GM23338 (cell line): ENCODE data around the gene DDX24. TPM values are rescaled to one million over a fixed set of nuclear protein-coding genes. Genes with fewer than 3 reads are reported as not detected.

Source experiments
- ATAC-seq: fragments of 200-7000 bp; cut with Tn5 transposase; 3 replicates; pipeline ENCODE4 v1.9.1; 2020
- DNase-seq: peaks from one replicate; pipeline ENCODE4 v3.0.0-alpha.2; 2015; ENCODE audit warnings: low spot score
- H2AFZ ChIP-seq: fragments of 200-600 bp; sonication (generic); 2 replicates; pipeline ENCODE4 v1.8.0; 2016; ENCODE audit warnings: antibody characterized with exemption, mild to moderate bottlenecking, moderate library complexity
- H3F3A ChIP-seq: fragments of 200-600 bp; sonication (generic); replicated peaks from 2 replicates; pipeline ENCODE4 v1.8.0; 2017; ENCODE audit warnings: antibody characterized with exemption, mixed run types, low read depth
- H3K27ac ChIP-seq: fragments of 200-600 bp; sonication (generic); 2 replicates; pipeline ENCODE4 v1.6.1; 2016; ENCODE audit warnings: low read depth
- H3K27me3 ChIP-seq: fragments of 200-600 bp; sonication (generic); 2 replicates; pipeline ENCODE4 v1.8.0; 2016; ENCODE audit warnings: mild to moderate bottlenecking, mixed run types, moderate library complexity; ENCODE audit not compliant: insufficient read depth
- H3K36me3 ChIP-seq: fragments of 200-600 bp; sonication (generic); 2 replicates; pipeline ENCODE4 v1.8.0; 2016; ENCODE audit warnings: mild to moderate bottlenecking; ENCODE audit not compliant: insufficient read depth
- H3K4me1 ChIP-seq: fragments of 200-600 bp; sonication (generic); 2 replicates; pipeline ENCODE4 v1.8.0; 2016; ENCODE audit warnings: mild to moderate bottlenecking, moderate library complexity; ENCODE audit not compliant: insufficient read depth
- H3K4me2 ChIP-seq: fragments of 200-600 bp; sonication (generic); 2 replicates; pipeline ENCODE4 v1.7.1; 2017; ENCODE audit warnings: mixed run types
- H3K4me3 ChIP-seq: fragments of 200-600 bp; sonication (generic); 2 replicates; pipeline ENCODE4 v1.6.1; 2016; ENCODE audit warnings: mixed run types
- H3K79me2 ChIP-seq: fragments of 200-600 bp; sonication (generic); replicated peaks from 2 replicates; pipeline ENCODE4 v1.8.0; 2017; ENCODE audit warnings: mild to moderate bottlenecking; ENCODE audit not compliant: insufficient read depth
- H3K9me2 ChIP-seq: fragments of 200-600 bp; sonication (generic); 2 replicates; pipeline ENCODE4 v1.8.0; 2017; ENCODE audit not compliant: insufficient read depth
- H4K20me1 ChIP-seq: fragments of 200-600 bp; sonication (generic); replicated peaks from 2 replicates; pipeline ENCODE4 v1.8.0; 2017; ENCODE audit warnings: mild to moderate bottlenecking; ENCODE audit not compliant: insufficient read depth
- H3K27ac Mint-ChIP-seq: 2 replicates; pipeline ENCODE4 v1.8.0; 2020; ENCODE audit warnings: inconsistent platforms, mild to moderate bottlenecking, moderate library complexity, mixed read lengths
- H3K27me3 Mint-ChIP-seq: 3 replicates; pipeline ENCODE4 v1.8.0; 2022; ENCODE audit warnings: low read depth, mild to moderate bottlenecking, moderate library complexity, mixed read lengths, inconsistent platforms; ENCODE audit not compliant: insufficient read depth, poor library complexity
- H3K36me3 Mint-ChIP-seq: 3 replicates; pipeline ENCODE4 v1.8.0; 2021; ENCODE audit warnings: low read depth, mild to moderate bottlenecking, inconsistent platforms, moderate library complexity, mixed read lengths
- H3K4me1 Mint-ChIP-seq: 3 replicates; pipeline ENCODE4 v1.8.0; 2020; ENCODE audit warnings: mild to moderate bottlenecking, inconsistent platforms, mixed read lengths
- H3K4me3 Mint-ChIP-seq: 3 replicates; pipeline ENCODE4 v1.8.0; 2021; ENCODE audit warnings: moderate library complexity, mild to moderate bottlenecking, inconsistent platforms, mixed read lengths
- H3K9me3 Mint-ChIP-seq: 3 replicates; pipeline ENCODE4 v1.8.0; 2020; ENCODE audit warnings: moderate library complexity, mild to moderate bottlenecking, inconsistent platforms, mixed read lengths
- CREB1 ChIP-seq: fragments of 250-450 bp; sonication (Bioruptor Pico); IDR thresholded peaks from 2 replicates; pipeline ENCODE4 v1.5.0; 2020; ENCODE audit warnings: low read depth, mild to moderate bottlenecking, moderate library complexity
- CTCF ChIP-seq, 2 experiments: fragments of 200-600 bp in 1 of 2; sonication (generic) in 1 of 2; conservative IDR thresholded peaks; 2 replicates each; pipeline versions ENCODE4 v1.5.1 to v1.6.1; 2016 to 2017; ENCODE audit warnings: antibody characterized with exemption in 2 of 2, low read depth in 2 of 2, mild to moderate bottlenecking in 2 of 2, moderate library complexity in 1 of 2
- ETS1 ChIP-seq: IDR thresholded peaks from 2 replicates; pipeline ENCODE4 v1.6.1; 2016; ENCODE audit warnings: antibody characterized with exemption
- EZH2 ChIP-seq: fragments of 200-600 bp; sonication (generic); IDR thresholded peaks from one replicate; pipeline ENCODE4 v1.8.0; 2017; ENCODE audit warnings: antibody characterized with exemption, mild to moderate bottlenecking, low read depth; ENCODE audit not compliant: unreplicated experiment
- EZH2phosphoT487 ChIP-seq: fragments of 200-600 bp; sonication (generic); IDR thresholded peaks from one replicate; pipeline ENCODE4 v1.8.1; 2018; ENCODE audit warnings: antibody characterized with exemption; ENCODE audit not compliant: unreplicated experiment
- JUNB ChIP-seq: IDR thresholded peaks from one replicate; pipeline ENCODE4 v1.6.1; 2016; ENCODE audit warnings: antibody characterized with exemption; ENCODE audit not compliant: unreplicated experiment
- NANOG ChIP-seq: IDR thresholded peaks from 2 replicates; pipeline ENCODE4 v1.6.1; 2016; ENCODE audit warnings: antibody characterized with exemption, borderline replicate concordance
- POLR2AphosphoS5 ChIP-seq: IDR thresholded peaks from 2 replicates; pipeline ENCODE4 v1.6.1; 2016; ENCODE audit warnings: antibody characterized with exemption, low read depth
- REST ChIP-seq: IDR thresholded peaks from one replicate; pipeline ENCODE4 v1.6.1; 2018; ENCODE audit warnings: antibody characterized with exemption; ENCODE audit not compliant: unreplicated experiment
- STAT1 ChIP-seq: IDR thresholded peaks from one replicate; pipeline ENCODE4 v1.6.1; 2016; ENCODE audit warnings: antibody characterized with exemption; ENCODE audit not compliant: unreplicated experiment
- ZNF114 ChIP-seq: fragments of 250-450 bp; sonication (Bioruptor Pico); IDR thresholded peaks from 2 replicates; pipeline ENCODE4 v1.5.0; 2020; ENCODE audit warnings: mild to moderate bottlenecking, moderate library complexity
- ZNF331 ChIP-seq: fragments of 250-450 bp; sonication (Bioruptor Pico); IDR thresholded peaks from 2 replicates; pipeline ENCODE4 v1.5.0; 2020; ENCODE audit warnings: low read depth, mild to moderate bottlenecking, moderate library complexity
- ZNF462 ChIP-seq: fragments of 250-450 bp; sonication (Bioruptor Pico); IDR thresholded peaks from 2 replicates; pipeline ENCODE4 v1.5.0; 2020; ENCODE audit warnings: mild to moderate bottlenecking, moderate library complexity
- polyA plus RNA-seq: library from polyadenylated mRNA; unstranded; fragments of >200 nt; fragmentation: Nextera tagmentation; extraction: Ambion mirVana; gene quantifications from 2 replicates; pipeline ENCODE4 v1.2.1, GENCODE V29; 2016
- total RNA-seq: library from RNA; depleted of rRNA; stranded (reverse); fragments of >200 nt; shearing (Covaris generic); gene quantifications from 2 replicates; pipeline ENCODE4 v1.2.3, GENCODE V29; 2014

DDX24 gene
- total and polyA plus RNA-seq, 2 experiments from 2014 or later, result 150 to 265 TPM

GRCh38 chr14:94125659-94126418, 44.8 kb upstream of the DDX24 start:
- ATAC-seq (no peak), DNase-seq (no peak)
- peaks cover 8% of the 10 kb centered on the region for H3K4me1 Mint-ChIP-seq
- H3K79me2 ChIP-seq, result no peaks in the 10 kb centered on the region
- H3K36me3 Mint-ChIP-seq, result no peaks in the 10 kb centered on the region; the same call in 2 of the 3 replicates
- no peak overlapping the region for H3K4me3 Mint-ChIP-seq
- no peaks in the 10 kb centered on the region for H3K36me3 ChIP-seq
- H3F3A ChIP-seq, result no peaks in the 10 kb centered on the region
- H3K4me3 ChIP-seq, result no peak overlapping the region
- H3K9me3 Mint-ChIP-seq, result peaks cover 7% of the 10 kb centered on the region; the same call in 1 of the 3 replicates
- TF ChIP-seq ZNF331 (CRISPR knock-in tag), result no peak
- TF ChIP-seq ZNF462 (CRISPR knock-in tag), result no peak
- no peak for TF ChIP-seq JUNB
- no peak for TF ChIP-seq EZH2phosphoT487
- no peak for TF ChIP-seq ZNF114 (CRISPR knock-in tag)
- TF ChIP-seq STAT1, result no peak
- TF ChIP-seq REST, result no peak
- no peak for TF ChIP-seq ETS1
- TF ChIP-seq CTCF (conservative IDR thresholded peaks at IDR 0.05; ENCODE audit: low read depth in 2 of 2), result no peak
- TF ChIP-seq NANOG, result no peak
- no peak for TF ChIP-seq POLR2AphosphoS5
- no peak for TF ChIP-seq CREB1
- TF ChIP-seq EZH2, result no peak
- H2AFZ ChIP-seq, result no peak overlapping the region
- no peak overlapping the region for H3K27ac ChIP-seq
- peaks cover 5% of the 10 kb centered on the region for H3K27me3 Mint-ChIP-seq
- no peak overlapping the region for H3K4me2 ChIP-seq
- no peaks in the 10 kb centered on the region for H3K27me3 ChIP-seq
- peaks cover 11% of the 10 kb centered on the region; the same call in 1 of the 2 replicates for H3K4me1 ChIP-seq
- peaks cover under 1% of the 10 kb centered on the region; the same call in 1 of the 2 replicates for H3K9me2 ChIP-seq
- no peaks in the 10 kb centered on the region for H4K20me1 ChIP-seq
- H3K27ac Mint-ChIP-seq, result no peak overlapping the region
